Kidney epithelial cell (primary cell): ENCODE data around the gene NCAPH2. TPM values are rescaled to one million over a fixed set of nuclear protein-coding genes. Genes with fewer than 3 reads are reported as not detected.

Experiments used
- DNase-seq: peaks from one replicate; pipeline ENCODE4 v3.0.0-alpha.2; 2010; ENCODE audit warnings: low read depth
- H3K27me3 ChIP-seq: 2 replicates; pipeline ENCODE4 v1.6.0; 2011; ENCODE audit warnings: low read length; ENCODE audit not compliant: control insufficient read depth, insufficient read depth
- H3K36me3 ChIP-seq: 2 replicates; pipeline ENCODE4 v1.5.1; 2011; ENCODE audit warnings: low read length; ENCODE audit not compliant: control insufficient read depth, insufficient read depth
- H3K4me3 ChIP-seq: 2 replicates; pipeline ENCODE4 v1.5.1; 2011; ENCODE audit warnings: low read depth, mild to moderate bottlenecking, control low read depth, low read length
- CTCF ChIP-seq: IDR thresholded peaks from 2 replicates; pipeline ENCODE4 v1.5.1; 2011; ENCODE audit warnings: mild to moderate bottlenecking, moderate library complexity, low read length, control low read depth, inconsistent platforms; ENCODE audit not compliant: insufficient read depth, poor library complexity, severe bottlenecking
- total RNA-seq: library from RNA; depleted of rRNA; stranded (reverse); fragments of >200 nt; gene quantifications from 2 replicates; pipeline ENCODE4 v1.2.3, GENCODE V29; 2015

Gene NCAPH2
- total RNA-seq, 1 donor from 2014 or later: 50.2 TPM

GRCh38 chr22:50471962-50472361 is 36.1 kb upstream of the NCAPH2 start:
- H3K4me3 ChIP-seq: no peak overlapping the region
- no peak for TF ChIP-seq CTCF
- no peaks in the 10 kb centered on the region for H3K27me3 ChIP-seq
- no peak for DNase-seq
- H3K36me3 ChIP-seq: no peaks in the 10 kb centered on the region

DNA sequence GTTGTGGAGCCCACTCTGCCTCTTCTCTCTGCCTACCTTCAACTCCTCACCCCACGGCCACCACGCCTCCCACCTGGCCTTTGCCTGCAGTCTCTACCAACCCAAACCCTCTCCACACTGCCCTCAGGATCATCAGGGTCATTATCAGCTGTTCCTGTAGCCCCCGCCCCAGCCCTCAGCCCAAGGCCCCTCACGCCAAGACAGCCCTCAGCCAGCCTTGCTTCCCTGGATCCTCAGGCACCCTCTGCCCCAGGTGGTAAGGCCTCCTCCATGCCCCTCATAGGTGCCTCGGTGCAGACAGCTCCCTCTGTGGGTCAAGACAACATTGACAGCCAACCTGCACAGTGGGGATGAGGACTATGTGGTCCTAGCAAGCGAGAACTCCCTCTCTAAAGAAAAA is 34.9 kb upstream of the NCAPH2 start:
- no peak for DNase-seq
- Histone ChIP-seq H3K4me3 (no peak overlapping the region), H3K36me3 (no peaks in the 10 kb centered on the region), H3K27me3 (no peaks in the 10 kb centered on the region)
- peak; percentile 47 for TF ChIP-seq CTCF

- Histone ChIP-seq H3K4me3 (peak overlapping the region; percentile 55), H3K36me3 (no peaks in the 10 kb centered on the region), H3K27me3 (peaks cover 4% of the 10 kb centered on the region)
- no peak for TF ChIP-seq CTCF
- no peak for DNase-seq
Observed at GRCh38 chr22:50473855-50474671, 34.0 kb upstream of the NCAPH2 start.

DNA sequence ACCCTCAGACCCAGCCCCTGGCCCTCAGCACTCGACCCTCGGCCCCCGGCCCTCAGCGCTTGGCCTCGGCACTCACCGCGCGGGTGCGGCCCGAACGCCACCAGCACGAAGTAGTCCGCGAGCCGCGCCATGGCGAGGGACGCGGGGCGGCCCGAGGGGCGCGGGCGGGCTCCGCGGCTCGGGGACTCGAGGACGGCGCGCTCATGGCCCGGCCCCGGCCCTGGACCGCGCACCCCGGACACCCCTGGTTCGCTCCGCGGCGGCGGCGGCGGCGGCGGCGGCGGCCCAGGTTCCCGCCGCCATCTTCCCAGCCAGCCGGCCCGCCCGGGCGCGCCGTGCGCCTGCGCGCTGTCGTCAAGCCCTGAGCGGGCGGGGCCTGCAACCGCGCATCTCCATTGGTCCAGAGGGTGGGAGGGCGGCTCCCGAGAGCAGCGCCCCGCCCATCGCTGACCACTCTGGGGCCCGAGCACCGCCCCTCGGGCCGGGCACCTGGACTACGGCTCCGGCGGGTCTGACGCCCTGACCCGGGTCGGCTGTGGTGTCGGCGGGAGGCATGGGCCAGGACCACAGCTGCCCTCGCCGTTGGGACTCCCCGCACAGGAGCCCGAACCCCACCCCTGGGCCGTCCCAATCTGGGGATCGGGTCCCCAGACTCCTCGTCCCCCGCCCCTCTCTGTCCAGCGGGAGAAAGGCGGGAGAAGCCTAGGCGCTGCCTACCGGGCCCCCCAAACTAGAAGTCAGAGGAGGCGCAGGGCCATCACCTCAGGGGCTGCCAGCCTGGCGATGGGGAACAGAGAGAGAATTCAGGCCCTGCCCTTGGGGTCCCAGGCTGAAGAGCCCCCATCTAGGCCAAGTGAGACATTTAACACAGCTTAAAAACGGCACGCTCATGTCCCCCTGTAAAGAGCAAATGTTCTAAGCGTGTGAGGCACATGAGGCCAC is 33.0 kb upstream of the NCAPH2 start, which contains the start of gene SBF1:
Gene SBF1 (minus strand): TSS at position 326 of the 942 bp plus-strand sequence. CDS start 195 bp downstream, at position 131.
- Histone ChIP-seq H3K4me3 (peak within 1 kb of the TSS; percentile 55), H3K36me3 (no peaks in the 10 kb centered on the region), H3K27me3 (peaks cover 4% of the 10 kb centered on the region)
- peak; percentile 50 for DNase-seq
- TF ChIP-seq CTCF: no peak

- H3K36me3 ChIP-seq: no peaks in the 10 kb centered on the region
- H3K4me3 ChIP-seq: no peak overlapping the region
- no peak for TF ChIP-seq CTCF
- no peak for DNase-seq
- H3K27me3 ChIP-seq: peaks cover 10% of the 10 kb centered on the region
Observed at GRCh38 chr22:50475652-50476002, 32.4 kb upstream of the NCAPH2 start.
